GM11168 (cell line): ENCODE results near the gene BBS9.

Experiments used
- in situ Hi-C: fragments of 300-500 bp; cut with MboI; formaldehyde crosslinking; loops from one replicate; pipeline ENCODE4 v1.12.0; 2022; ENCODE audit warnings: low sequenced_read_pairs; ENCODE audit not compliant: unreplicated experiment

The BBS9 gene

GRCh38 chr7:33339074-33339790 lies 209.9 kb downstream of the BBS9 start:
- in situ Hi-C loops, result no loop called here

GRCh38 chr7:33346055-33346454 lies 216.7 kb downstream of the BBS9 start:
- in situ Hi-C loops, result no loop called here

- in situ Hi-C loops, result no loop called here
These were observed 221.2 kb downstream of the BBS9 start for GRCh38 chr7:33350577-33350976.

- in situ Hi-C loops, result no loop called here
These were observed 222.3 kb downstream of the BBS9 start for GRCh38 chr7:33351709-33352108.

- in situ Hi-C loops, result no loop called here
These were observed 224.8 kb downstream of the BBS9 start for GRCh38 chr7:33354201-33354600.

GRCh38 chr7:33355386-33355785 lies 226.0 kb downstream of the BBS9 start:
- in situ Hi-C loops, result no loop called here

- in situ Hi-C loops, result no loop called here
These were observed 227.0 kb downstream of the BBS9 start for GRCh38 chr7:33356336-33356735.

- in situ Hi-C loops, result no loop called here
These were observed 228.5 kb downstream of the BBS9 start for GRCh38 chr7:33357846-33358245.

- in situ Hi-C loops, result no loop called here
These were observed 240.5 kb downstream of the BBS9 start for GRCh38 chr7:33369888-33370287.

- in situ Hi-C loops, result no loop called here
These were observed 243.8 kb downstream of the BBS9 start for GRCh38 chr7:33373195-33373594.

- in situ Hi-C loops, result no loop called here
These were observed 250.6 kb downstream of the BBS9 start for GRCh38 chr7:33379891-33380525.

- in situ Hi-C loops, result no loop called here
These were observed 259.0 kb downstream of the BBS9 start for GRCh38 chr7:33388332-33388731.

- in situ Hi-C loops, result no loop called here
These were observed 262.8 kb downstream of the BBS9 start for GRCh38 chr7:33392148-33392547.

GRCh38 chr7:33393770-33394169 lies 264.4 kb downstream of the BBS9 start:
- in situ Hi-C loops, result no loop called here

- in situ Hi-C loops, result no loop called here
These were observed 266.0 kb downstream of the BBS9 start for GRCh38 chr7:33395340-33395739.

GRCh38 chr7:33399528-33400213 lies 270.3 kb downstream of the BBS9 start:
- in situ Hi-C loops, result no loop called here

- in situ Hi-C loops, result no loop called here
These were observed 270.8 kb downstream of the BBS9 start for GRCh38 chr7:33400214-33400538.

- in situ Hi-C loops, result no loop called here
These were observed 280.9 kb downstream of the BBS9 start for GRCh38 chr7:33410266-33410665.

- in situ Hi-C loops, result no loop called here
These were observed 281.7 kb downstream of the BBS9 start for GRCh38 chr7:33411020-33411419.

GRCh38 chr7:33412331-33412730 lies 283.0 kb downstream of the BBS9 start:
- in situ Hi-C loops, result no loop called here

GRCh38 chr7:33418251-33418701 lies 288.9 kb downstream of the BBS9 start:
- in situ Hi-C loops, result no loop called here
